HG02610 (cell line): ENCODE data around the gene VAV1.
"Not testable (repeated sequence)": the region's sequence is repeated elsewhere in the genome, so short reads cannot be mapped to it uniquely, and the experiment has no call there.

Experiments used
- ATAC-seq: cut with Tn5 transposase; IDR thresholded peaks from one replicate; pipeline ENCODE4 v1.9.1; 2021; ENCODE audit warnings: mild to moderate bottlenecking, moderate library complexity; ENCODE audit not compliant: unreplicated experiment

VAV1 gene

DNA sequence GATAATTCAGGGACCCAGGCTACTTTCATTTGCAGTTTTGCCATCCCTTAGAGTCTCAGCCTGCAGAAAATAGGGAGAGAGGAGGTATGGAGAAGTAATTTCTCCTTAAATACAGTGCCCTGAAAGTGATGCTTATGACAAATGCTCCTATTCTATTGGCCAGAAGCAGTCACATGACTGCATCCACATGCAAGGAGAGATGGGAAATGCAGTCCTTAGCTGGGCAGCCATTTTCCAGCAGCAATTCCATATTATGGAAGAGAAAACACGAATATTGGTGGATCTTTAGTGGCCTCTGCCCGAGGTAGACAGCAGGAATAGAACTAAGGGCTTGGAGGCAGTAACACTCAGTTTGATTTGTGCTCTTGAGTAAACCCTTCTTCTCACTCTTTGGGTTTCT, 39.4 kb downstream of the VAV1 start:
- no peak for ATAC-seq

DNA sequence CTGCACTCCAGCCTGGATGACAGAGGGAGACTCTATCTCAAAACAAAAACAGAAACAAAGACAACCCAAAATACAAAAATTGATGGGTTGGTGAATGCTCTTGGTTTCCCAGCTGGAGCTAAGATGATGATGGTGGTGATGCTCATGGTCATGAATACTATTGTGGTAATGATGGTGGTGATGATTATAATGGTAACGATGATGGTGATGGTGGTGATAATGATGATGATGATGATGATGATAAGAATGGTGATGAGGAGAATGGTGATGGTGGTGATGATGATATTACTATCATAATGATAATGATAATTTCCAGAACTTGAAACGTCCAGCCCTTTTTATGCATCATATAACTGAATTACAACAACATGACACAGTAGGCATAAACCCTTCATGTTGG, 40.1 kb downstream of the VAV1 start:
- ATAC-seq = no peak

DNA sequence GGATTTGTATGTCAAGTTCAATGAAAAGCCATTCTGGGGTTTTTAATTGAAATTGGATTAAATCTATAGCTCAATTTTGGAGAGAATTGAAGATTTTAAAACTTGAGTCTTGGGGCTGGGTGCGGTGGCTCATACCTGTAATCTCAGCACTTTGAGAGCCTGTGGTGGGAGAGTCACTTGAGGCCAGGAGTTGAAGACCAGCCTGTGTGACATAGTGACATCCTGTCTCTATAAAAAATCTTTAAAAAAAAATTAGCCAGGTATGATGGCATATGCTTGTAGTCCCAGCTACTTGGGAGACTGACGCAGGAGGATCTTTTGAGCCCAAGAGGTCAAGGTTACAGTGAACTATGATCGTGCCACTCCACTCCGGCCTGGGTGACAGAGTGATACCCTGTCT, 41.2 kb downstream of the VAV1 start:
- ATAC-seq = no peak

DNA sequence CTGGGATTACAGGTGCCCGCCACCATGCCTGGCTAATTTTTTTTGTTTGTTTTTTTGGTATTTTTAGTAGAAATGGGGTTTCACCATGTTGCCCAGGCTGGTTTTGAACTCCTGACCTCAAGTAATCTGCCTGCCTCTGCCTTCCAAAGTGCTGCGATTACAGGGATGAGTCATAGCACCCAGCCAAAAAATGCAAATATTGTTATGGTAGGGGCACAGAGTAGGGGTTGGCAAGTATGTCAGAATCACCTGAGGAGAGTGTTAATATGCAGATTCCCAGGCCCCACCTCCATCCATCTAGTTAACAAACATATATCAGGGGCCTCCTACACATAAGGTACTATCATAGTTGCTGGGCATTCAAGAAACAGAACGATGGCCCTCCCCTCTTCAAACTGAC, 44.7 kb downstream of the VAV1 start:
- ATAC-seq = no peak

DNA sequence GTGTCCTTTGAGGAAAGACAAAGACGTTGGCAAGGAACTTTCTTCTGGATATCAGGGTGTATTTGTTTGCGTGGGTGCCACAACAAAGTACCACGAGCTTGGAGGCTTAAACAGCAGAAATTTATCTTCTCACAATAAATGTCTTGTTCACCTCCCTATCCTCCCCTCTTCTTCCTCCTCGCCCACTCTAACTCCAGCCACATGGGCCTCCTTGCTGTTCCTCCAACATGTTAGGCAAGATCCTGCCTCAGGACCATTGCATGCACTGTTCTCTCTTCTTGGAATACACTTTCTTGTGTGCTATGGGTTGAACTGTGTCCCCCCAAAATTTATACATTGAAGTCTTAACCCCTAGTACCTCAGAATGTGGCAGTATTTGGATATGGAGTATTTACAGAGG, 45.7 kb downstream of the VAV1 start:
- ATAC-seq = no peak

DNA sequence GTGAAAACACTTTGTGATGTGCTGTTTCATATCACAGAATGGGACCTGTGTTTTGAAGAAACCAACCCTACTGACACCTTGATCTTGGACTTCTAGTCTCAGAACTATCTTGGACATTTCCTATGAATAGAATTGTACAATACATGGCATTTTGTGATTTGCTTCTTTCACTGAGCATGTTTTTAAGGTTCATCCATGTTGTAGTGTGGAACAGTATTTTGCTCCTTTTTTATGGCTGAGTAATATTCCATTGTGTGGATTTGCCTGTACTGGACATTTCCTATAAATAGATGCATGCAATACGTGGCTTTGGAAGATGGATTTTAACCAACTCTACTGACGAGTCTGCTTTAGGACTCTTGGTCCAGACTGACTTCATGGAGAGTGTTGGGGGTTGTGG, 46.8 kb downstream of the VAV1 start:
- ATAC-seq = no peak

DNA sequence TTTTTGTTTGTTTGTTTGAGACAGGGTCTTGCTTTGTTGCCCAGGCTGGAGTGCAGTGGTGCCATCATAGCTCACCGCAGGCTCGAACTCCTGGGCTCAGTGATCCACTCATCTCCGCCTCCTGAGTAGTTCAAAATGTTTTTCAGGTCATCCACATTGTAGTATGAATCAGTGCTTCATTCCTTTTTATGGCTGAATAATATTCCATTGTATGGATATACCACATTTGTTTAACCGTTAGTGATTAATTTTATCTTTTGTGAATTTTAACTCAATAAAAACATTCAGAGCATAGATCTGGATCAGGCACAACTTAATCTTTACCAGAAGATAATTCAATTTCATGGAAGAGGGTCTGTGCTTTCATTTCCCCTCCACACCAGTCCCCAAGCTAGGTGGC, 47.7 kb downstream of the VAV1 start:
- ATAC-seq = no peak

DNA sequence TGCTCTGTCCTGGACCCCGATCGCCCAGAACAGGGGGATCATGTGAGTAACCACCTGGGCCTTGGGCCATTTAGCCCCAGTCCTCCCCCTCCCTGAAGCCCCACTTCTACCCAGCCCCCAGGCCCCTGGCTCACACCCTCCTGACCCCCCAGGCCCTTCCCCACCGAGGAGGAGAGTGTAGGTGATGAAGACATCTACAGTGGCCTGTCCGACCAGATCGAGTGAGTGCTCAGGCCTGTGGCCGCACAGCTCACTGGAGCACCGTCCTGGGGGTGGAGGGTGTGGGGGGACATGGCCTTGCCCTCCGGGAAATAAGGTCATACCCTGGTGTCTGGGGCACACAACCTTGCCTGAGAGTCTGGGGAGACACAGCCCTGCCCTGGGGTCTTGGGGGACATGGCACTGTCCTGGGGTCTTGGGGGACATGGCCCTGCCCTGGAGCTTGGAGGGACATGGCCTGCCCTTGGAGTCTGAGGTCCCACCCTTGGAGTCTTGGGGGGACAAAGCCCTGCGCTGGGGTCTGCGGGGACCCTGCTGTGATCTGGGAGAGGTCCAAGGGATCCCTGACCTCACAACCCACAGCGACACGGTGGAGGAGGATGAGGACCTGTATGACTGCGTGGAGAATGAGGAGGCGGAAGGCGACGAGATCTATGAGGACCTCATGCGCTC, 49.3 kb downstream of the VAV1 start:
- no peak for ATAC-seq

DNA sequence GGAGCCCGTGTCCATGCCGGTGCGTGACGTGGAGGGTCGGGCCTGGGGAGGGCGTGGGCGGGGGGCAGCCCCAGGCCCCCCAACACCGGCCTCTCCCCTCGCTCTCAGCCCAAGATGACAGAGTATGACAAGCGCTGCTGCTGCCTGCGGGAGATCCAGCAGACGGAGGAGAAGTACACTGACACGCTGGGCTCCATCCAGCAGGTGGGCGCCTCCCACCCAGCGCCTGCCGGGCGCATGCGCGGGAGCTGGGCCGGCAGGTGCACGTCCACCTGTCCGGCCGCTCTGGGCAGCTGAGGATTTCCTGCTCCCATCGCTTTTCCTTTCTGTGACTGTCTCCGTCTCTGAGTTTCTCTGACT, 49.8 kb downstream of the VAV1 start:
- ATAC-seq = no peak

DNA sequence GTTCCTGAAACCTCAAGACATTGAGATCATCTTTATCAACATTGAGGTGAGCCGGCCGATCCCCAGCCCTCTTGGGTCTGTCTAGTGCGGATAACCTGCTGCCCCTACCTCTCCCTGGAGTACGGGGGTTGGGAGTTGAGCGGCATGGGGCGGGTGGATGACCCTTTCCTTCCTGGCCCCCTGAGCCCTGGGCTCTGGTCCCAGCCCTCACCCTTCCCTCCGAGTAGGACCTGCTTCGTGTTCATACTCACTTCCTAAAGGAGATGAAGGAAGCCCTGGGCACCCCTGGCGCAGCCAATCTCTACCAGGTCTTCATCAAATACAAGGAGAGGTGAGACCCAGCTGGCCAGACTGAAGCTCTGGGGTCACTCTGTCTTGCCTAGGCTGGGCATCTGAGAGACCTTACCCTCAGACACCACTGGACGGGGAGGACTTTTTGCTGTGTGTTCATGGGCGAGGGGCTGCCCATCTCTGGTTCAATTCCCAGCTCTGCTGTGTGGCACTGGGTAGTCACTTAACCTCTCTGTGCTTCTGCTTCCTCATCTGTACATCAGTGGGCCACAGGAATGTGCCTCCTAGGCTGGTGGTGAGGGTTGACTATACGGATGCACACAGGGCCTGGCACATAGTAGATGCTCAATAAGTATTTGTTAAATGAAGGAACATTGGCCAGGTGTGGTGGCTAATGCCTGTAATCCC, 52.7 kb downstream of the VAV1 start:
- no peak for ATAC-seq

DNA sequence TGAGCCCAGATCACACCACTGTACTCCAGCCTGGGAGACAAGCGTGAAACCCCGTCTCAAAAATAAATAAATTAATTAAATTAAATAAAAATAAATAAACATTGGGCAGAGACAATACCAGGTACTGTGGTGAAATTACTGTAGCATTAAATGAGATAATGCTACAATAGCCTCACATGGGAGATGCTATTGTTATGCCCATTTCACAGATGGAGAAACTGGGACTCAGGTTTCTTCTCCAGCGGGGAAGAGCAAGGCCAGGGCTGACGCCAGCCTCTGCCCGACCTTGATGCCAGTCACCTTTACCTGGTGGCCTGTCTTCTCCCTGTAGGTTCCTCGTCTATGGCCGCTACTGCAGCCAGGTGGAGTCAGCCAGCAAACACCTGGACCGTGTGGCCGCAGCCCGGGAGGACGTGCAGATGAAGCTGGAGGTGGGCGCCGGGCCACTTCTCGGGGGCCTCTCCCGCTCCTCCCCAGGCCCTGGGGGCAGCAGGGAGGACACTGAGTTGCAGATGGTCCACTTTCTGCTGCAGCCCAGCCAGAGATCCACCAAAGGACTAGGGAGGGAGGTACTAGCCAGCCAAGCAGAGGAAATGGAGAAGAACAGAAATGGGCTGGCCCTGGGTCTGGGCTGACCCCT, 53.9 kb downstream of the VAV1 start:
- no peak for ATAC-seq

DNA sequence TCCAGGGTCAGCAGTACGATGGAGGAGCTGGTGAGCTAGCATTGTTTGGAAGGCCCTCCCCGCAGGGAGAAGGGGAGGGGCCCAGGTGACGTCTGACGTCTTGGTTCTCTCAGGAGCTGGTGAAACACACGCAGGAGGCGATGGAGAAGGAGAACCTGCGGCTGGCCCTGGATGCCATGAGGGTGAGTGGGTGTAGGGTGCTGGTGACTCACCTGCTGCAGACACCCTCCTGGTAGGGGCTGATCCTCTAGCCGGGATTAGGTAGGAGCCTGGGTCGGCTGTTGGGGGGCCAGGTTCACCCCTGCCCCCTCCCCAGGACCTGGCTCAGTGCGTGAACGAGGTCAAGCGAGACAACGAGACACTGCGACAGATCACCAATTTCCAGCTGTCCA, 55.8 kb downstream of the VAV1 start:
- ATAC-seq = no peak

DNA sequence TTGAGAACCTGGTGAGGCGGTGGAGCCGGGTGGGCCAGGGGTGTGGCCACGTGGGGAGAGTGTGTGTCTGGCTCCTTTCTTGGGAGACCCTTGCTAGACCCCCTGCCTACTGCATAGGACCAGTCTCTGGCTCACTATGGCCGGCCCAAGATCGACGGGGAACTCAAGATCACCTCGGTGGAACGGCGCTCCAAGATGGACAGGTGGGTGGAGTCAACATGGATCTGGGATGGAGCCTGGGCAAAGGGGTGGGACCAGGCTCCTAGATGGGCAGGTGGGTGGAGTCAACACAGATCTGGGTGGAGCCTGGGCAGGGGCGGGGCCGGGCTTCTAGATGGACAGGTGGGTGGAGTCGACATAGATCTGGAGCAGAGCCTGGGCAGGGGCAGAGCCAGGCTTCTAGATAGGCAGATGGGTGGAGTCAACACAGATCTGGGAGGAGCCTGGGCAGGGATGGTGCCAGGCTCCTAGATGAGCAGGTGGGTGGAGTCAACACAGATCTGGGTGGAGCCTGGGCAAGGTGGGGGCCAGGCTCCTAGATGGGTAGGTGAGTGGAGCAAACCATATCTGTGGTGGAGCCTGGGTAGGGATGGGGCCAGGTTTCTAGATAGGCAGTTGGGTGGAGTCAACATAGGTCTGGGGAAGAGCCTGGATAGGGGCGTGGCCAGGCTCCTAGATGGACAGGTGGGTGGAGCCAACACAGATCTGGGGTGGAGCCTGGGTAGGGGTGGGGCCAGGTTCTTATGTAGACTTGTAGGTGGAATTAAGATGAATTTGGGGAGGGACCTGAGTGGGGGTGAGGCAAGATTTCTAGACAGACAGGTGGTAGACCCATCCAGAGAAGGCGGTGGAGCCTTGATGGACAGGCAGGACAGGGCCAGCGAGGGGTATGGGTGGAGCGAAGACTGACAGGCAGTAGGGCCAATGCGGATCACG, 56.5 kb downstream of the VAV1 start:
- ATAC-seq = no peak

DNA sequence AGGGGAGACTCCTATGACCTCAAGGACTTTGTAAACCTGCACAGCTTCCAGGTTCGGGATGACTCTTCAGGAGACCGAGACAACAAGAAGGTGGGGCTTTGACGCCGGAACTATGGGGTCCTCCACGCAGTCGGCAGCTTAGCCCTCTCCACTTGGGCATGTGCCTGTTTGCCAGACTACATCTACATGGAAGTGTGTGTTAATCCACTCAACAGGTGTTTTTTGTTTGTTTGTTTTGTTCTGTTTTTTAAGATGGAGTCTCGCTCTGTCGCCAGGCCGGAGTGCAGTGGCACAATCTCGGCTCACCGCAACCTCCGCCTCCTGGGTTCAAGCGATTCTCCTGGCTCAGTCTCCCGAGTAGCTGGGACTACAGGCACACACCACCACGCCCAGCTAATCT, 57.3 kb downstream of the VAV1 start:
- not testable (repeated sequence) for ATAC-seq

DNA sequence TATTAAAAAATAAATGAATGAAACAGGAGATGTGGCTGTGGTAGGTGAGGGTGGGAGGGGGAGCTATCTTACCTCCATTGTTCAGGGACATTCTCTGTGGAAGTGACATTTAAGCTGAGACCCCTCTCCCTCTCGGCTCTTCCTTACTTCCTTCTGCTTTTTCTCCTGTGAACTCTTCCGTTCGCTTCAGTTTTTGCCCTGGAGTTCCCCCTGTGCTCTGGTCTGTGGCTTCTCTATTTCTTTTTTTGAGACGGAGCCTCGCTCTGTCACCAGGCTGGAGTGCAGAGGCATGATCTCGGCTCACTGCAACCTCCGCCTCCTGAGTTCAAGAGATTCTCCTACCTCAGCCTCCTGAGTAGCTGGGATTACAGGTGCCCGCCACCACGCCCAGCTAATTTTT, 58.6 kb downstream of the VAV1 start:
- not testable (repeated sequence) for ATAC-seq

DNA sequence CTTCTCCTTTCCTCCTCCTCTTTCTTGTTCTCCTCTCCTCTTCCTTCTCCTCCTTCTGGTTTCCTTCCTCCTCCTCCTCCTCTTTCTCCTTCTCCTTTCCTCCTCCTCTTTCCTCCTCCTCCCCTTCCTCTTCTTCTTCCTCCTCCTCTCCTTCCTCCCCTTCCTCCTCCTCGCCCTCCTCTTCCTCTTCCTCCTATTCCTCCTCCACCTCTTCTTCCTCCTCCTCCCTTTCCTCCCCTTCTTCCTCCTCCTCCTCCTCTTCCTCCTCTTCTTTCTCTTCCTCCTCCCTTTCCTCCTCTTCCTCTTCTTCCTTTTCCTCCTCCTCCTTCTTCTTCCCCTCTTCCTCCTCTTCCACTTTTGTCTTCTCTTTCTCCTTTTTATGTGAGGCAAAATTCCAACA, 59.9 kb downstream of the VAV1 start:
- no peak for ATAC-seq

DNA sequence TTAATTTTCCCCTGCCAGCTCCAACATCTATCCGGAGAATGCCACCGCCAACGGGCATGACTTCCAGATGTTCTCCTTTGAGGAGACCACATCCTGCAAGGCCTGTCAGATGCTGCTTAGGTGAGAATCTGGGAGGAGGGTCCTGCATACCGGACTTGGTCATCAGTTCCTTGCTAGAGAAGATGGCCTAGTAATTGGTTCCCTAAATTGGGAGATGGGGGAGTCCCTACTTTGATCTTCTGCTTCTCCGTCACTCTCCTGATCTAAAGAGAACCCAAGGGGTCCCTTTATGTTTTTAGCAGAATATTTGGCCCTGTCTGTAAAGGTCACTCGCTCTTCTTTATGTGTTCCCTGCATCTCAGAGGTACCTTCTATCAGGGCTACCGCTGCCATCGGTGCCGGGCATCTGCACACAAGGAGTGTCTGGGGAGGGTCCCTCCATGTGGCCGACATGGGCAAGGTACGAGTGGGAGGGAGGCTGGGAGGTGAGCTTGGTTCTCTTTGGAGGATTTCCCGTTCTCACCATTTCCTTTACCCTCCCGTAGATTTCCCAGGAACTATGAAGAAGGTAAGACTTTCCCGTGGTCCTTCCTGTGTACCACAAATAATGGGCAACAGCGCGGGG, 60.8 kb downstream of the VAV1 start:
- ATAC-seq = no peak

DNA sequence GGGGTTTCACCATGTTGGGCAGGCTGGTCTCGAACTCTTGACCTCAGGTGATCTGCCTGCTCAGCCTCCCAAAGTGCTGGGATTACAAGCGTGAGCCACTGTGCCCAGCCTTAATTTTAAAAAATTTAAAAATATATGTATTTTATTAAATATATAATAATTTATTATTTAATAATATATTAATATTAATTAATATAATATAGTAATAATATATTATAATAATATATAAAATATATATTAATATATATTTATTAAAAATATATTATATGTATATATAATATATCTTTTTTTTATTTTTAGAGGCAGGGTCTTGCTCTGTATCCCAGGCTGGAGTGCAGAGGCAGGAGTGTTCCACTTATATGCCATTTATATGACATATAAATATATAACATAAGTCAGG, 61.9 kb downstream of the VAV1 start:
- ATAC-seq = no peak

DNA sequence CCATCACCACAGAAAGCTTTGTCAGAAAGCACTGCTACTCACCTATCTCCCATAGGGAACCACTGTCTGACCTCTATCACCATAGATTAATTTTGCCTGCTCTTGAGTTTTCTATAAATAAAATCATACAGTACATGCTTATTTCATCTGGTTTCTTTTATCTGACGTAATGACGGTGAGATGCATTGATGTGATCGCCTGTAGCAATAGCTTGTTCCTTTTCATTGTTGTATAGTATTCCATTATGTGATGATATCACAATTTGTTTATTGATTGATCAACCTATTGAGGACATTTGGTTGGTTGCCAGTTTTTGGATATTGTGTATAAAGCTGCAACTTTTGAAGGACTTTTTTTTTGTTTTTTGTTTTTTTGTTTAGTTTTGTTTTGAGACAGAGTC, 63.0 kb downstream of the VAV1 start:
- no peak for ATAC-seq

DNA sequence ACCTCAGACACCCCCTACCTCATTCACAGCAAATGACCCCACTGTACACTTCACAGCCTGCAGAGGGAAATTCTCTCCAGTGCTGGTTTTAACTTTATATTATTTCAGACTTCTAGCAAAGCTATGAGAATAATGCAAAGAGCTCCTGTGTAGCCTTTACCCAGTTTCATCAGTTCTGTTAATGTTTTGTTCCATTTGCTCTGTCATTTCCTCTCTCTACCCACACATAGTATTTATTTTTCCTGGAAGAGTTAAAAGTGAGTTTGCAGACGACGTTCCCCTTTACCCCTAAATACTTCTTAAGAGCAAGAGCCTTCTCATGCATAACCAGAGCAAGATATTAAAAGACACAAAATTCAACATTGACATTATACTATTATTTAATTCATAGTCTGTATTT, 65.0 kb downstream of the VAV1 start:
- ATAC-seq = no peak

DNA sequence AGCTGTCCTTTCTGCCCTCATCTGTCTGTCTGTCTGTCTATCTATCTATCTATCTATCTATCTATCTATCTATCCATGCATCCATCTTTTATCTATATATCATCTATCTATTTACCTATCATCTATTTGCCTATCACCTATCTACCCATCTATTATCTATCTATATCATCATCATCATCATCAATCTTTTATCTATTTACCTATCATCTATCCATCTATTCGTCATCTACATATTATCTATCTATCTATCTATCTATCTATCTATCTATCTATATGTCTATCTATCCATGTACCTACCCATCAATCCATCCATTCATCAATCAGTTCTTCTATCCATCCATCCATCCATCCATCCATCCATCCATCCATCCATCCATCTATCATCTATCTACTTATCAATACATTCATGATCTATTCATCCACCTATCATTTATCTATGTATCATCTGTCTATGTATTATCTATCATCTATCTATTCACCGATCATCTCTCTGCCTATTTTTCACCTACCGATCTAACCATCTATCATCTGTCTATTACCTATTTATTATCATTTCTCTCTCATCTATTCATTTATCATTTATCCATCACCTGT, 65.7 kb downstream of the VAV1 start:
- no peak for ATAC-seq
